ENCODE data around the gene ZNF845. TPM values are rescaled to one million over a fixed set of nuclear protein-coding genes. Genes with fewer than 3 reads are reported as not detected.
"Not testable (repeated sequence)": the region's sequence is repeated elsewhere in the genome, so short reads cannot be mapped to it uniquely, and the experiment has no call there.

Gene ZNF845
- polyA plus RNA-seq (ENCODE audit: insufficient read length) = 5.2 TPM

DNA sequence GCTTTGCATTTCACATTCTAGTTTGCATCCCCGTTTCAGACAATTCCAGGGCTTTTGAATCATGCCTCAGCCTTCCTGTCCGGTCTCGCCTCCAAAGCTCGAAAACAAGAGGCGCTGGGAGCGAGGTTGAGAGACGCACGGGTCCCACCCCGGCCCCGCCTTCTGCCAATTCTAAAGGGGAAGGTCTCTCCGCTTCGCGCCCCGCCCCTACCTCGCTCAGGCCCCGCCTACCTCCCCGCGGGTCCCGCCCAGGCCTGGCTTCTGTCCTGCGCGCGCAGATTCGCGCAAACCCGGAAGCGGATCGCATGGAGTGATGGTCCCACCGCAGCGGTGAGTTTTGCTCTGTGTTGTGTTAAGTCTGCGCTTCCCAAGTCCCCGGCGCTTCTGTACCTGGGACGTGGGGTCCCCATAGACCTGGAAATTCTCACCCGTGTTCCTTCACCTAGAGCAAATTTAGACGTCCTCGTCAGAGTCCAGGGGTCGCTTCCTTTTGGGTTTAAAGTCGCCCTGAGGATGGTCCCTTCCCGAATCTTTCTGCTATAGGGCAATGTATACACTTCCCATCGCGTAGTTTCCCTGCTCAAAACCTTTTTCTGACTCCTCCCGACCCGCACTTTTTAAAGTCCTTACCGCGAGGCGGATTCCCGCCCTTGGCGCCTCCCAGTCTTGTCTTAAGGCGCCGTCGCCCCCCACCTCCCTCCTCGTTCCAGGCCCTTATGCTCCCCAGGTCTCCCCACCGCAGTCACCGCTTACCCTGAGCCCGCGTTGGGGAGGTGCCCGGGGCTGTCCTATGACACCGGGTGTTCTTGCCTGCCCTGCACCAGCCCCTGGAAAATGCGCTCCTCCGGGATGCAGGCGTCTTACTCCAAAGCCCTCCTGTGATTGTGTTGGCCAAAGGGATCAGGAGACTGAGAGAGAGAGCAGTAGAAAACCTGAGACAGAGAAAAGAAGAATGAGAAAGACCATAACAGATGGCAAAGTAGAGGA lies at the start of gene ZNF845:
ZNF845 (plus strand) TSS at position 287 of the 987 bp plus-strand sequence. CDS start 7,559 bp downstream, outside the sequence.
- peak; percentile 88 for DNase-seq

DNA sequence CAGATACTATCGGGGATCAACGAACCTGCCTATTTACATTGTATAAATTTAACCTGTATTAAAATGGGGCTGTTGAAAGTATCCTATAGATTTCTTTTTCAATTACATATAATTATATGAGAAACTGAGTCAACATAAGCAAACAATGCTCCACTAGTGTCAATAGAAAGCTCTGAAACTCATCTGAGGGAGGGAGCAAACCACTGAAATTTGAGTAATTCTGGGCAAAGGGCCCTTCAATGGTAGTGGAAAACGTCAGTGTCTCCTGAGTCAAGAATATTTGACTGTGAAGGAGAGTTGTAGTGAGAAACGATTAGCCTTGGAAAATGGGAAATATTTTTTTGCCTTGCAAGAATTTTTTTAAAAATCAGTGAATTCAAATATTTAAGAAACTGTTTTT lies 48.5 kb upstream of the ZNF845 start:
- DNase-seq = no peak

DNA sequence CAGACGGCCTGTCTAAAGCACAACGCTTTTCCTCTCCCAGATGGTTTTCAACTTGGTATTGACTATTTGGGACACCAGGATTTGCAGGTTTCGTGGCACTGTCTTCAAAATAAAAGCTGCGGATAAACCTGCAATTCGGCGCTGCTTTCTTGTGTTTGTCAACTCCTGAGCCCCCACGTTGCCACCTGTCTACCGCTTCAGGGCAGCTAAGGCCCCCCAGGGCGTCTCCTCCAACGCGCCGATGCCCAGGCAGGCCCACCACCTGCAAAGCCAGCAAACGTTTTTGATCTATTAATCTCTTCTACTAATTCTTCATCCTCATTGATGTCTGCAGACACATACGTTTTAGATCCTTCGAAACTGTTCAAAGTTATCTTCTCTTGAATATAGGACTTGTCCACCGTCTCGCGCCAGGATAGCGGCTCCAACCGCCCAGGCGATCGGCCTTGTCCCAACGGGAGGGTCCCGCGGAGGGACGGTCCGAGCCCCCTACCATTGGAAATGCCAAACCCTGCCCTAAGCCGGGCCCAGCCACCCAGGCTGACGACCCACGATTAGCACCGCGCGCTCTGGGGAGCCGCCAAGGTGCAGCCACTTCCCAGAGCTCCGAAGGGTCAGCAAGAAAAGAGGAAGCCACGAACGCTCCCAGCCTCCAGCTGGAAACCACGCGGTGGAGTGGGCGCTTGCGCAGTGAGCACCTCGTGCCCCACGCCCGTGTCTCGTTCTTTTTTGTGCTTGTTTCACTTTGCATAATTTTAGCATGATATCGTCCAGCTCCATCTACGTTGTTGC lies 42.6 kb upstream of the ZNF845 start:
- DNase-seq = no peak

GRCh38 chr19:53294786-53295441 lies 38.6 kb upstream of the ZNF845 start:
- DNase-seq = no peak

DNA sequence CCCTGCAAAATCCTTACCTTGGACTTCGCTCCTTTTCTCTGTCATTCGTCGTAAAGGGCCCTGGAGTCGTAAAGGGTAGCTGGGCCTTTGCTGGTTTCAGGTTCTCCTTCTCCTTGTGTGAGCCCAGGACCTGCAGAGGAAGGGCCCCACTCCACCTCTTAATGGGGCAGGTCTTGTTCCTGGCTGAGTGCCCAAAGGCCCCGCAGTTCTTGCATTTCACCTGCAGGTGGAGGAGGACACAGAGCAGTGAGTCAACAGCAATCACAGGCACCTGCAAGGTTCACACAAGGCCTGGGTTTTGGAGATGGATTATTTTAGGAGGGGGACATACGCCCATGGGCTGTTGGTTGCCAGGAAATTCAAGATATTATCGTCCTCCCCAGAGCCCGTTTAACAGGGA lies 32.2 kb upstream of the ZNF845 start:
- not testable (repeated sequence) for DNase-seq

GRCh38 chr19:53308339-53308811 lies 25.2 kb upstream of the ZNF845 start:
- DNase-seq = peak; percentile 18

DNA sequence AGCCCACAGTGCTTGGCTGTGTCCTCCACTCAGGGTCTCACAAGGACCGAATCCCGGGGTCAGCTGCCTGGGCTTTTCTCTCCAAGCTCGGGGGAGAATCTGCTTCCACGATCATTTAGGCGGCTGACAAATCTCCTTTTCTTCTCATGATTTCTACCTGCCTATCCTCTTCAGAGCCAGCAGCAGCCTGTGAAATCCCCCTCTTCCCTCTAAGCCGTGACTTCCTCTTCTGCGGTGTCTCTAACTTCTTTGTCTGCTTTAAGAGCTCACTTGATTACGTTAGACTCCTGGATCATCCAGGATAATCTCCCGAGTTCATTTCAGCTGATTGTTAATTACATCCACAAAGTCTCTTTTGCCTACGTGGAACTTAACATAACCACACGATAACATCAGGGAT lies 22.5 kb upstream of the ZNF845 start:
- no peak for DNase-seq

- no peak for DNase-seq
These were observed 21.7 kb upstream of the ZNF845 start for GRCh38 chr19:53311897-53312296.

DNA sequence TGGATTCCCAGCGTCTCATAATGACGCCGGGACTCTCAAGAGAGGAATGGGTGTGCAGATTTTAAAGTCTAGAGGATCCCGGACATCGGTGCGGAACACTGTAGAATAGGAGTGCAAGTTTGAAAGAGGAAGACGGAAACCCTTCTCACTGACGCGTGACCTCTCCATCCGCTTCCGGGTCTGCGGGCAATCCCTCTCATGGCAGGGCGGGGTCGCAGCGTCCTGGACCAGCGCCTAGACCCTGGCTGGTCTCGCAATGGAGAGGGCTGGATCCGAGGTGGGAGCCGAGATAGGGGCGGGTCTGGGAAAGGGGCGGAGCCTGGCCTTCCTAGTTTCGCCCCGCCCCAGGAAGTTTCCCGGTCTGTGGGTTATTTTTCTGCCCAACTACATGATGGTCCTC lies 4.6 kb upstream of the ZNF845 start:
- DNase-seq = peak; percentile 19

- no peak for DNase-seq
These were observed 1.1 kb upstream of the ZNF845 start for GRCh38 chr19:53332484-53332883.

DNA sequence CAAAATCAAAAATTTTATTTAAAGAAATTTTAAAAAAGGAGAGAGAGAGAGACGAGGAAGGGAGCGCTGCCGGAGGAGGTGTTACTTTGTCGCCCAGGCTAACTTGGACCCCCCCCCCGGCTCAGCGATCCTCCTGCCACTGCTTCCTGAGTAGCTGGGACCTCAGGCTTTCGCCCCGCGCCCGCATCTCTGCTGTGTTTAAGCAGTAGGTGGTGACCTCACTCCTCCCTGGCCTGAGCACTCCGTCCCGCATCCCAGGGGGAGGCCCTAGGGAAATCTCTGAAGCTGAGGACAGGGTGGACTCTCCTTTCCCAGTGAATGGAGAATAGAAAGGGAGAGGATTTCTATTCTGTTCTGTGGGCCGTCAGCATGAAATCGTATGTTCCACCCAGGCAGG lies 485 bp upstream of the ZNF845 start:
- DNase-seq = no peak

GRCh38 chr19:53344403-53344802 lies 10.9 kb downstream of the ZNF845 start:
- DNase-seq = not testable (repeated sequence)

GRCh38 chr19:53355739-53356138 lies 22.2 kb downstream of the ZNF845 start:
- DNase-seq = no peak

GRCh38 chr19:53357821-53358581 lies 24.5 kb downstream of the ZNF845 start:
- no peak for DNase-seq

- DNase-seq = not testable (repeated sequence)
These were observed 26.5 kb downstream of the ZNF845 start for GRCh38 chr19:53360056-53360455.

DNA sequence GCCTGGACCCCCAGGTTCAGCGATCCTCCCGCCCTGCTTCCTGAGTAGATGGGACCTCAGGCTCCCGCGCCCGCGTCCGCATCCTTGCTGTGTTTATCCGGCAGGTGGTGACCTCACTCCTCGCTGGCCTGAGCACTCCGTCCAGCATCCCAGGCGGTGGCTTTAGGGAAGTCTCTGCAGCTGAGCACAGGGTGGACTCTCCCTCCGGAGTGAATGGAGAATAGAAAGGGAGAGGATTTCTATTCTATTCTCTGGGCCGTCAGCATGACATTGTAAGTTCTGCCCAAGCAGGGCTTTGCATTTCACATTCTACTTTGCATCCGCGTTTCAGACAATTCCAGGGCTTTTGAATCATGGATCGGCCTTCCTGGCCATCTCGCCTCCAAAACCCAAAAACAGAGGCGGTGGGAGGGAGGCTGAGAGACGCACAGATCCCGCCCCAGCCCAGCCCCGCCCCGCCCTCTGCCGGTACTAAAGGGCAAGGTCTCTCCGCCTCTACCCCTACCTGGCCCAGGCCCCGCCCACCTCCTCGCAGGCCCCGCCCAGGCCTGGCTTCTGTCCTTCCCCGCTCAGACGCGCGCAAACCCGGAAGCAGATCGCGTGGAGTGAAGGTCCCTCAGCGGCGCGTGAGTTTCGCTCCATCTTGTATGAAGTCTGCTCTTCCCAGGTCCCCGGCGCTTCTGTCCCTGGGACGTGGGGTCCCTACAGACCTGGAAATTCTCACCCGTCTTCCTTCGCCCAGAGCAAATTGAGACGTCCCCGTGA lies 31.8 kb downstream of the ZNF845 start, which contains the start of gene ZNF525:
ZNF525 (plus strand) TSS at position 572 of the 765 bp plus-strand sequence. CDS start 6,577 bp downstream, outside the sequence.
- DNase-seq = peak; percentile 88

- DNase-seq = no peak
These were observed 32.4 kb downstream of the ZNF845 start for GRCh38 chr19:53365899-53366493.

DNA sequence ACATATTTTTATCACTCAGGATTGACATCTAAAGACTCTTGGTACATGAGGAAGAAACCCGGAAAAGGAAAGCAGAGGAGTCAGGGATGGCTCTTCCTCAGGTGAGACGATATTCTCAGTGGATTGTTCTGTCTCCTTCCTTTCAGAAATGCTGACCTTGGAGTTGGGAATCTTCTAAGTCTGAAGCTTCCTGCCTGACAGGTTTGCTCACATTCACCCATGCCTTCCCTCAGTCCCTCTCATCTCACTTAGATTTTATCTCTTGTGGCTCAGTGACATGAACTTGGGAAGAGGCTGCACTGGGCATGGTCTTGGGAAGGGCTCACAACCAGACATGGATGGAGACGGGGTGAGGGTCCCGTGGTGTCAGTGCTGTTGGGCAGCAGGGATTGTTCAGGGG lies 38.6 kb downstream of the ZNF845 start:
- DNase-seq = no peak

DNA sequence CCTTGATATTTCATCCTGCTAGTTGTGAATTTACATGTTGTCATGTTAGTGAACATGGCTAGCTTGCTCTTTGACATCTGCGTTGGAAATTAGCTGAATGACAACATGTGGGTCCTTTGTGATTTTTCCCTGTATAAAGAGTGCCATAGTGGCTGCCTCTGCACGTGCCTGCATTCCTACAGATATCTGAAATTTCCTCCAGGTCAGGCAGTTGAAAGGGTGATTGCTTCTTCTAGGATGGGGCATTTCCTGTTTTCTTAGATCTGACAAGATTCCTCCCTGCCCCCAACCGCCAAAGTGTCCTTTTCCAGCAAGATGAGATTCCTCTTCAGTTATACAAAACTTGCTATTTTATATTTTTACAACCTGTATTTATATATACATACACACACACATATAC lies 40.7 kb downstream of the ZNF845 start:
- no peak for DNase-seq

DNA sequence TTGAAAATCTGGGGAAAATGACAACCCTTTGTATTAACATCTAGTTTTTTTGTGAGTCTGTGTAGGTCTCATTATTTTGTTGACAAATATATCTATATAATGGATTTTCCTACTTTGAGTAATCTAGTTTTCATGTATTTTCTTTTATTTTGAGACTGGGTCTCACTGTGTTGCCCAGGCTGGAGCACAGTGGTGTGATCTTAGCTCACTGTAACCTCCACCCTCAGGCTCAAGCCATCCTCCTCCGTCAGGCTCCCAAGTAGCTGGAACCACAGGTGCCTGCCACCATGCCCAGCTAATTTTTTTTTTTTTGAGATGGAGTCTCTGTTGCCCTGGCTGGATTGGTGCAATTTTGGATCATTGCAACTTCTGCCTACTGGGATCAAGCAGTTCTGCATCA lies 41.2 kb downstream of the ZNF845 start:
- DNase-seq = no peak
